ENCODE data around the gene GJB3.
"Not testable (repeated sequence)": the region's sequence is repeated elsewhere in the genome, so short reads cannot be mapped to it uniquely, and the experiment has no call there.

Gene GJB3

DNA sequence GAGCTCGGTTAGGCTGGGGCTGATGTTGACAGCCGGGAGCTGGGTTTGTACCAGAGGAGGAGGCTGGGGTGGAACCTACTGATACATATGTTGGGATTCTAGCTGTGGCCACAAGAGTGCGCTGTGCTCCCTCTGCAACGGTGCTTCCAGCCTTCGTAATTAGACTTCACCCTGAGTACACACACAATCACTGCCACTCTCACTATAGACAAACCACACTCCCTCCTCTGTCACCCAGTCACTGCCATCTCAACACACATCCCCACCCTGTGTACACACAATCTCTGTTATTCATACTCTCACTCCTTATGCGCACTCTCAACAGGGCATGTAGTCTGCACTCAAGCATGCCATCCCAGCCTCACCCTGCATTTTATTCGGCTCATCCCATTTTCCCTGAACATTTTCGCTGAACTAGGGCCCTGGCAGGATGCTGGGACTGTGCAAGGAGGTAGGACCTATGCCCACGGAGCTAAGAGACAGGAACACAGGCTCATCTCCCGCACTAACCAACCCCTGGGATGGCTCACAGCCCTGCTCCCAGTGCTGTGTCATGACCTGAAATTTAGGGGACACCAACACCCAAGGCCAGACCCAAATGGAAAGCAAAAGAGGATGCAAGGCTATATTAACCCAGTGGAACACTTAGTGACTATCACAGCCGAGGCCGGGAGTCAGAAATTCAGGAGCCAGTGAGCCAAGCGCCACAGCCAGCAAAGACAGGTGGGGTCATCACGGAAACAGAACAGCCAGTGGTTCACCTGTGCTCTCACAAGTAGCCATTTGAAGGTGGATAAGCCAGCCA is 5.7 kb downstream of the GJB3 start:
- DNase-seq: peak; percentile 69

GRCh38 chr1:34787461-34788420 is 6.7 kb downstream of the GJB3 start:
- DNase-seq: no peak

DNA sequence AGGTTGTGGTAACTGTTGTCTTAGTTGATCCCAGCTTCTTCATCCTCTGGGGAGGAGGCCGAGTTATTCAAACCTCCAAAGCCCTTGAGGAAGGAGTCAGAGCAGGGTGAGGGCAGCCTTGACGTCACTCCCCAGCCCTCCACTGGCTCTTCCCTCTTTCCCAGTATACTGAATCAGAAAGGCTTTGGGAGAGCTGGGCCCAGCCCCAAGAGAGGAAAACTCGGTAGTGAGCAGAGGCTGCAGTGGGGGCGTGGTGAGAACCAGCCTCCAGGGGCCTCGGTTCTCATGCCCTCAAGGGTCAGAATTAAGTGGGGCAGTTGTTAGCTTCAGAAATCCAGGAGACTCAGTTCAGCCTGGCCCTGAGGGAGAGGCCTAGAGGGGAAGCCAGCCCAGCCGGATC is 10.0 kb downstream of the GJB3 start:
- no peak for DNase-seq

GRCh38 chr1:34792424-34792823 is 11.4 kb downstream of the GJB3 start:
- no peak for DNase-seq

DNA sequence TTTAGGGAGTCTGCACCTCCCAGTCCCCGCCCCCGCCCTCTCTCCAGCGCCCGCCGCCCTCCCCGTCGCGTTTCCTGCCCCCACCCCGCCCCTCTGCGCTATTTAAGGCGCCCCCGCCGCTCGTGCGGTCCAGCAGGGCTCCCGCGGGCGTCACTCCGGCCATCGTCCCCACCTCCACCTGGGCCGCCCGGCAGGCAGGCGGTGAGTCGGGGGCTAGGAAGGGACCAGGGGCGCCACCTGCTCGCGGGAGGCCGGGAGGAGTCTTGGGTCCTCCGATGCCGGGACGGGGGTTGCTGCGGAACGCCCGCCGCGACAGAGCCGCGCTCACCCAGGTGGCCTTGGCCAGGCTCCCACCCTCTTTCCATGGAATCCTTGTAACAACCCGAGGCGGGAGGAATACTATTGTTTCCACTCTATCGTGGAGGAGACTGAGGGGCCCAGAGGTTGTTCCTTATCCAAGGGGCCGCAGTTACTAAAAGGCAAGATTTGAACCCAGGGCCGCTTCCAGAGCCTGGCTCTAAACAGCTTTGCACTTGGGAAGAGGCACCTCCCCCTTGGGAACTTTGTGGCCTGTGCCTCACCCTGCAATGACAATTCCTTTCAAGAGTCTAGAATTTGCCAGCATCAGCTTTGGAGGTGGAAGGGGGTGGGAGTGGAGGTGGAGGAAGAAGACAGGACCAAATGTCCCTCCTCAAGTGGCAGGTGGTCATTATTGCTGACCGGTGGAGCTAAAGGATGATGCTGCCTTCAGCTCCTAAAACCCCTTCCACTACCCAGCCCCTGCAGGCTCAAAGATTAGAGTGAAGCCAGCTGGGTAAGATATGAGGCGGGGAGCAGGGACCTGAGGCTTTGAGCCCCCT is 12.1 kb downstream of the GJB3 start, which contains the start of gene GJA4:
Gene GJA4 (plus strand): TSS at position 132 of the 860 bp plus-strand sequence. CDS start 1,215 bp downstream, outside the sequence.
- DNase-seq: no peak

- DNase-seq: no peak
Observed at GRCh38 chr1:34794001-34794789, 13.2 kb downstream of the GJB3 start.

DNA sequence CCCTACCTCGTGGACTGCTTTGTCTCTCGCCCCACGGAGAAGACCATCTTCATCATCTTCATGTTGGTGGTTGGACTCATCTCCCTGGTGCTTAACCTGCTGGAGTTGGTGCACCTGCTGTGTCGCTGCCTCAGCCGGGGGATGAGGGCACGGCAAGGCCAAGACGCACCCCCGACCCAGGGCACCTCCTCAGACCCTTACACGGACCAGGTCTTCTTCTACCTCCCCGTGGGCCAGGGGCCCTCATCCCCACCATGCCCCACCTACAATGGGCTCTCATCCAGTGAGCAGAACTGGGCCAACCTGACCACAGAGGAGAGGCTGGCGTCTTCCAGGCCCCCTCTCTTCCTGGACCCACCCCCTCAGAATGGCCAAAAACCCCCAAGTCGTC is 13.8 kb downstream of the GJB3 start:
- DNase-seq: no peak

GRCh38 chr1:34795916-34796315 is 14.9 kb downstream of the GJB3 start:
- DNase-seq: no peak

DNA sequence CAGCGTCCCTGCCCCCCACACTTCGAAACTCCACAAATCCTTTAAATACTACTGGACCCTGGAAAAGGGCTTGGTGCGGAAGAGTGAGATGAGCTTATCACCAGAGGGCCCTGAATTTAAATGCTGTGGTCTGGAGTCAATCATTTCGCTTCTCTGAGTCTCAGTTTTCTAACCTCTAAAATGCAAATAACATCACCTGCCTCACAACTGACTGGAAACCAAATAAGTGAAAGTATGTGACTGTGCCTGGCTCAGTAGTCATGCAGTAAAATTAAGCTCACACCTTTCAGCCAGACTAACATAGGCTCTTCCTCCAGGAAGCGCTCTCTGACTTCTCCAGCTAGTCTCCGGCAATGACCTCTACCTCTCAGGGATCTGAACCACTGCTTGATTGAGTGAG is 16.0 kb downstream of the GJB3 start:
- DNase-seq: no peak

DNA sequence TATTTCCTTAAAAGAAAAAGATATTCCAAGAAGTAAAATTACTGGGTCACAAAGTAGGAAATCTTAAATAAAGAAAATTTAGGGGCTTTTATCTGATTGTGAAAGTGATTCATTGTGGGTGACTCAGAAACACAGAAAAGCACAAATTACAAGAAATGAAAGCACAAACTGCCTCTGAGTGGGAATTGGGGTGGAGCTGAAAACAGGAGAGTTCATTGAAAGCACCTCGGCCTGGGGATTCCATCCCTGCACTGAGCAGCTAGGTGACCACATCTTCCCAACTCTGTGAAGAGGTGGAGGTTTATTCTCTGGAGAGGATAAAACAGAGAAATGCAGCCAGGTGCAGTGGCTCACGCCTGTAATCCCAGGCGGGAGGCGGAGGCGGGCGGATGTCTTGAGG is 19.2 kb downstream of the GJB3 start:
- no peak for DNase-seq

GRCh38 chr1:34803770-34804169 is 22.8 kb downstream of the GJB3 start:
- DNase-seq: no peak

GRCh38 chr1:34806396-34806795 is 25.4 kb downstream of the GJB3 start:
- DNase-seq: no peak

DNA sequence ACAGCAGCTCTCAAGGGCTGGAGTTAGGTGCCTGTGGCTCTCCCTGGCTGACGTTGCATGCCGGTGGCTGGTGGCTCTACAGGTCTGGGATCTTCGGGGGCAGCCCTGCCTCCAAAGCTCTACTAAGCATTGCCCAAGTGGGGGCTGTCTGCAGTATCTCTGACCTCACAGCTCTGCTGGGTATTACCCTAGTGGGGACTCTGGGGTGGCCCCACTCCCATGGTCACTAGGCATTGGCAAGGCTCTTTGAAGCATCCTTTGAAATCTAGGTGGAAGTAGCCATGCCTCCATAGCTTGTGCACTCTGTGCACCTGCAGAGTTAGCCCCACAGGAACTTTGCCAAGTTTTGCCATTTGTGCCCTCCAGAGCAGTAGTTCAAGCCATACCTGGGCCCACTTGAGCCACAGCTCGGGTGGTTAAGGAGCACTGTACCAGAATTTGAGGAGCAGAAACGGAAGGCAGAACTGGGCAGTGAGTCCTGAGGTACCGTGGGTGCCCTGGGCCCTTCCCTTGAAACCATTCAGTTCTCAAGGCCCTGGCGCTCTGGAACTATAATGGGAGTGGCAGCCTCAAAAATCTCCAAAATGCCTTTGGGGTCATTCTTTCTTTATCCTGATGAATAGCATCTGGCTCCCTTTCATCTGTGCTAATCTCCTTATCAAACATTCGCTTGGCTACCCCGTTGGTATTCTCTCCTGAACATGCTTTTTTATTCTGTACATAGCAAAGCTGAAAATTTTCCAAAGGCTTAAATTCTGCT is 27.2 kb downstream of the GJB3 start:
- no peak for DNase-seq

- DNase-seq: not testable (repeated sequence)
Observed at GRCh38 chr1:34810781-34811180, 29.8 kb downstream of the GJB3 start.

GRCh38 chr1:34816332-34816731 is 35.3 kb downstream of the GJB3 start:
- DNase-seq: no peak

- no peak for DNase-seq
Observed at GRCh38 chr1:34816778-34817177, 35.8 kb downstream of the GJB3 start.

- DNase-seq: not testable (repeated sequence)
Observed at GRCh38 chr1:34818862-34819261, 37.8 kb downstream of the GJB3 start.

GRCh38 chr1:34822202-34822601 is 41.2 kb downstream of the GJB3 start:
- no peak for DNase-seq

GRCh38 chr1:34824817-34825454 is 43.9 kb downstream of the GJB3 start:
- DNase-seq: no peak

GRCh38 chr1:34825455-34826091 is 44.6 kb downstream of the GJB3 start:
- no peak for DNase-seq
